ENCODE results near the gene WNT4.

Gene WNT4

GRCh38 chr1:22074803-22075202, 68.1 kb downstream of the WNT4 start:
- DNase-seq (ENCODE audit: low spot score), result no peak

- DNase-seq (ENCODE audit: low spot score), result no peak
Measured at GRCh38 chr1:22071511-22071910, 71.4 kb downstream of the WNT4 start.
